ENCODE results near the gene SEZ6.

SEZ6 gene

DNA sequence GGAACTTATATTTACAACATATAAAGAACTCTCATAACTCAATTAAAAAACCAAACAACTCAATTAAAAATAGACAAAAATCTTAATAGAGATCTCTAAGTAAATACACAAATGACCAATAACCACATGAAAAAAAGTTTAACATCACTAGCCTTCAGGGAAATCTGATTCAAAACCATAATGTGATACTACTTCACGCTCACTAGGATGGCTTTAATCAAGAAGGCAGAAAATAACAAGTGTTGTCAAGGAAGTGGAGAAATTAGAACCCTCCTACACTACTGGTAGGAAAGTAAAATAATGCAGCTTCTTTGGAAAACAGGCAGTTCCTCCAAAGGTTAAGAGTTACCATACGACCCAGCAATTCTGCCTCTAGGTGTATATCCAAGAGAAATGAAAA is 62.9 kb downstream of the SEZ6 start:
- no peak overlapping the region for H3K4me3 ChIP-seq (ENCODE audit: low read length)
- H3K27me3 ChIP-seq (replicated peaks; ENCODE audit: insufficient read depth, low read length) = no peaks in the 10 kb centered on the region
- H3K36me3 ChIP-seq (replicated peaks; ENCODE audit: insufficient read depth, low read length) = no peaks in the 10 kb centered on the region
- no peak for DNase-seq
- H2AFZ ChIP-seq (ENCODE audit: low read length) = no peak overlapping the region
- no peaks in the 10 kb centered on the region for H3K9me3 ChIP-seq (replicated peaks; ENCODE audit: insufficient read depth, low read length)
- H3K4me2 ChIP-seq (ENCODE audit: low read depth, low read length) = no peak overlapping the region
- H3F3A ChIP-seq (ENCODE audit: insufficient read depth, low read length) = peaks cover 6% of the 10 kb centered on the region
- H3K9me2 ChIP-seq (replicated peaks; ENCODE audit: insufficient read depth, low read length) = no peaks in the 10 kb centered on the region
- peaks cover 16% of the 10 kb centered on the region for H3K4me1 ChIP-seq (ENCODE audit: low read length)
- peaks cover 99% of the 10 kb centered on the region for H3K79me2 ChIP-seq (ENCODE audit: low read length)
- TF ChIP-seq, protein P1, sequence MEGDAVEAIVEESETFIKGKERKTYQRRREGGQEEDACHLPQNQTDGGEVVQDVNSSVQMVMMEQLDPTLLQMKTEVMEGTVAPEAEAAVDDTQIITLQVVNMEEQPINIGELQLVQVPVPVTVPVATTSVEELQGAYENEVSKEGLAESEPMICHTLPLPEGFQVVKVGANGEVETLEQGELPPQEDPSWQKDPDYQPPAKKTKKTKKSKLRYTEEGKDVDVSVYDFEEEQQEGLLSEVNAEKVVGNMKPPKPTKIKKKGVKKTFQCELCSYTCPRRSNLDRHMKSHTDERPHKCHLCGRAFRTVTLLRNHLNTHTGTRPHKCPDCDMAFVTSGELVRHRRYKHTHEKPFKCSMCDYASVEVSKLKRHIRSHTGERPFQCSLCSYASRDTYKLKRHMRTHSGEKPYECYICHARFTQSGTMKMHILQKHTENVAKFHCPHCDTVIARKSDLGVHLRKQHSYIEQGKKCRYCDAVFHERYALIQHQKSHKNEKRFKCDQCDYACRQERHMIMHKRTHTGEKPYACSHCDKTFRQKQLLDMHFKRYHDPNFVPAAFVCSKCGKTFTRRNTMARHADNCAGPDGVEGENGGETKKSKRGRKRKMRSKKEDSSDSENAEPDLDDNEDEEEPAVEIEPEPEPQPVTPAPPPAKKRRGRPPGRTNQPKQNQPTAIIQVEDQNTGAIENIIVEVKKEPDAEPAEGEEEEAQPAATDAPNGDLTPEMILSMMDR (IDR thresholded peaks at IDR 0.05; ENCODE audit: low read length) = no peak
- TF ChIP-seq EZH2 (optimal IDR thresholded peaks at IDR 0.05; ENCODE audit: low read depth, low read length) (no peak), EZH2phosphoT487 (IDR thresholded peaks at IDR 0.05; ENCODE audit: low read length) (no peak)
- H4K20me1 ChIP-seq (ENCODE audit: insufficient read depth, low read length) = peaks cover 12% of the 10 kb centered on the region
- H3K27ac ChIP-seq (ENCODE audit: low read length) = no peak overlapping the region
- no peak overlapping the region for H3K9ac ChIP-seq (ENCODE audit: low read length)

DNA sequence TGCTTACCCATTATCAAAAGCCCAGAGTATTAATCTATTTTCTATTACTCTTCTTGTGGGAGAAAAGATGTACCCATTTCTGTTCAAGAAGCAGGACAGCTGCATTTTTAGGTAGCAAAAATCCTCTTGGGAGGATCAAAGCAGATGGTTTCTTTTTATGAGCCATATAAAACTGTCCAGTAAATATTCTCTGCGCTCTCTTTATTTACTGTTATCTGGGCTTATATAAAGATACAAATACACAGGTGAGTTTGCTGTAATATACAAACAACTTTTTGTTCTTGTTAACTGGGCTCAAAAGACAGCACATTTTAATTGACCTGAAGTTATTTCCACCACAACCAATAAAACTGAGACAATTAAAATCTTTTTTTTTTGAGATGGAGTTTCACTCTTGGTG is 64.6 kb downstream of the SEZ6 start:
- Histone ChIP-seq H3K4me1 (ENCODE audit: low read length) (peaks cover 28% of the 10 kb centered on the region), H3F3A (ENCODE audit: insufficient read depth, low read length) (peaks cover 21% of the 10 kb centered on the region), H3K36me3 (replicated peaks; ENCODE audit: insufficient read depth, low read length) (no peaks in the 10 kb centered on the region), H3K79me2 (ENCODE audit: low read length) (peaks cover 99% of the 10 kb centered on the region), H3K4me3 (ENCODE audit: low read length) (no peak overlapping the region), H3K9me2 (replicated peaks; ENCODE audit: insufficient read depth, low read length) (no peaks in the 10 kb centered on the region), H3K27me3 (replicated peaks; ENCODE audit: insufficient read depth, low read length) (no peaks in the 10 kb centered on the region), H3K4me2 (ENCODE audit: low read depth, low read length) (no peak overlapping the region), H3K27ac (ENCODE audit: low read length) (no peak overlapping the region), H2AFZ (ENCODE audit: low read length) (no peak overlapping the region), H3K9me3 (replicated peaks; ENCODE audit: insufficient read depth, low read length) (no peaks in the 10 kb centered on the region), H3K9ac (ENCODE audit: low read length) (no peak overlapping the region), H4K20me1 (ENCODE audit: insufficient read depth, low read length) (peaks cover 12% of the 10 kb centered on the region)
- TF ChIP-seq EZH2 (optimal IDR thresholded peaks at IDR 0.05; ENCODE audit: low read depth, low read length) (no peak), EZH2phosphoT487 (IDR thresholded peaks at IDR 0.05; ENCODE audit: low read length) (no peak)
- TF ChIP-seq, protein P1 (IDR thresholded peaks at IDR 0.05; ENCODE audit: low read length) = no peak
- DNase-seq = no peak

DNA sequence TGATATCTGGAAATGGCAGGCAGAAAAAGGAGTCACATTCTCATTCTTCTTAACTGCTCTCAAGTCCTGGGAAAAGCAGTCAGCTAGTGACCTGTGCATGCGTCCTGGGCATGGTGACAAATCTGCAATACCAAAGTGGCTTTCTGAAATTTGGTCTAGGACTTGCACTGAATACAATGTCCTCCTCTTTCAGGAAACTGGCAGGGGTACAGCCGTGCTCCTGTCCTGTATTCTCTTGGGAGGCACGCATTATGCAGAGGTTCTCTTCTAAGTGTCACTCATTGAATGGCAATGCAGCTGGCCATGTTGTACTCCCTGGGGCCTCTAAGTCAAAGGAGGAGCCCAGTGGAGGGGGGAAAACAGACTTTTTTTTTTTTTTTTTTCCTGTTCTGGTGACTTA is 65.2 kb downstream of the SEZ6 start:
- H3K9me2 ChIP-seq (replicated peaks; ENCODE audit: insufficient read depth, low read length) = no peaks in the 10 kb centered on the region
- H3K4me1 ChIP-seq (ENCODE audit: low read length) = peaks cover 34% of the 10 kb centered on the region
- H3K27ac ChIP-seq (ENCODE audit: low read length) = no peak overlapping the region
- H3K27me3 ChIP-seq (replicated peaks; ENCODE audit: insufficient read depth, low read length) = no peaks in the 10 kb centered on the region
- peaks cover 21% of the 10 kb centered on the region for H3F3A ChIP-seq (ENCODE audit: insufficient read depth, low read length)
- H3K4me2 ChIP-seq (ENCODE audit: low read depth, low read length) = no peak overlapping the region
- no peaks in the 10 kb centered on the region for H3K36me3 ChIP-seq (replicated peaks; ENCODE audit: insufficient read depth, low read length)
- TF ChIP-seq, protein P1 (IDR thresholded peaks at IDR 0.05; ENCODE audit: low read length) = no peak
- TF ChIP-seq EZH2 (optimal IDR thresholded peaks at IDR 0.05; ENCODE audit: low read depth, low read length) (no peak), EZH2phosphoT487 (IDR thresholded peaks at IDR 0.05; ENCODE audit: low read length) (no peak)
- DNase-seq = no peak
- peaks cover 99% of the 10 kb centered on the region for H3K79me2 ChIP-seq (ENCODE audit: low read length)
- H3K4me3 ChIP-seq (ENCODE audit: low read length) = no peak overlapping the region
- H3K9ac ChIP-seq (ENCODE audit: low read length) = no peak overlapping the region
- no peak overlapping the region for H2AFZ ChIP-seq (ENCODE audit: low read length)
- no peaks in the 10 kb centered on the region for H3K9me3 ChIP-seq (replicated peaks; ENCODE audit: insufficient read depth, low read length)
- peaks cover 16% of the 10 kb centered on the region for H4K20me1 ChIP-seq (ENCODE audit: insufficient read depth, low read length)

Data from MM.1S (cell line).